ENCODE results near the gene ADGRL3.

ADGRL3 gene

DNA sequence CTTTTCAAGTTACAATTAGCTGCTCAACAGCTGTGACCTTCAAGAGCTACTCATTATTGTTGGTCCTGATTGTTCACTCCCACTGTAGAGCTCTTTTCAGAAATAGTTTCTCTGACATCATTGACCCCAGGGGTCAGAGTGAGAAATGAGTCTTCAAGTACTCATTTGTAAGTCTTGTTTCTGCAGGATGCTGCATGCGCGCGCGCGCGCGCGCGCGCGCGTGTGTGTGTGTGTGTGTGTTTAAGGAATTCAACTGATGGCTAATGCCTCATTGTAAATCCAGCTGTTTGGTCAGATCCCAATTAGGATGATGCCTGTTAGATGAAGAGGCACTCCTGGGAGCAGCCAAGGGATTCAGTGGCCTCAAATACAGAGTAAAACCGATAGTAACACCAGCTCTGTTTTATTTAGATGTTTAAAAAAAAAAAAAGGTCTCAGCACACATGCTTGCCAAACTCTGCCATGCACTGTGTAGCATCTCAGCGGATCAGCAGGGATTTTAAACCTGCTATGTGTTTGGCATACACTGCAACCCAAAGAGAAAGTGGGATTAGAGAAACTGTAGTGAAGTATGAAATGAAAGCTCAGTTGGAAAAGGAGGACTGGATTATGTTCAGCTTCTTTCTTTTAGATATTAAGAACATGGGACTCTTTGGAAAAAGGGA is 332.3 kb downstream of the ADGRL3 start:
- no peaks in the 10 kb centered on the region for H3K27me3 ChIP-seq (ENCODE audit: insufficient read depth, low read depth)
- TF ChIP-seq, protein P1, sequence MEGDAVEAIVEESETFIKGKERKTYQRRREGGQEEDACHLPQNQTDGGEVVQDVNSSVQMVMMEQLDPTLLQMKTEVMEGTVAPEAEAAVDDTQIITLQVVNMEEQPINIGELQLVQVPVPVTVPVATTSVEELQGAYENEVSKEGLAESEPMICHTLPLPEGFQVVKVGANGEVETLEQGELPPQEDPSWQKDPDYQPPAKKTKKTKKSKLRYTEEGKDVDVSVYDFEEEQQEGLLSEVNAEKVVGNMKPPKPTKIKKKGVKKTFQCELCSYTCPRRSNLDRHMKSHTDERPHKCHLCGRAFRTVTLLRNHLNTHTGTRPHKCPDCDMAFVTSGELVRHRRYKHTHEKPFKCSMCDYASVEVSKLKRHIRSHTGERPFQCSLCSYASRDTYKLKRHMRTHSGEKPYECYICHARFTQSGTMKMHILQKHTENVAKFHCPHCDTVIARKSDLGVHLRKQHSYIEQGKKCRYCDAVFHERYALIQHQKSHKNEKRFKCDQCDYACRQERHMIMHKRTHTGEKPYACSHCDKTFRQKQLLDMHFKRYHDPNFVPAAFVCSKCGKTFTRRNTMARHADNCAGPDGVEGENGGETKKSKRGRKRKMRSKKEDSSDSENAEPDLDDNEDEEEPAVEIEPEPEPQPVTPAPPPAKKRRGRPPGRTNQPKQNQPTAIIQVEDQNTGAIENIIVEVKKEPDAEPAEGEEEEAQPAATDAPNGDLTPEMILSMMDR (conservative IDR thresholded peaks at IDR 0.05; ENCODE audit: low read depth, low read length), result no peak
- no peaks in the 10 kb centered on the region for H3K79me2 ChIP-seq (ENCODE audit: insufficient read depth, low read depth)
- H3K4me2 ChIP-seq, result no peak overlapping the region
- H2AFZ ChIP-seq (ENCODE audit: low read depth), result no peak overlapping the region
- H3K9ac ChIP-seq, result no peak overlapping the region
- H3K4me1 ChIP-seq (ENCODE audit: low read depth, poor library complexity, severe bottlenecking), result no peaks in the 10 kb centered on the region
- no peak overlapping the region for H3K4me3 ChIP-seq (IDR thresholded peaks at IDR 0.05; ENCODE audit: insufficient read depth, low read depth, low read length)
- H3K36me3 ChIP-seq (ENCODE audit: insufficient read depth), result no peaks in the 10 kb centered on the region
- no peaks in the 10 kb centered on the region for H4K20me1 ChIP-seq (ENCODE audit: insufficient read depth)
- H3K27ac ChIP-seq, result no peak overlapping the region

DNA sequence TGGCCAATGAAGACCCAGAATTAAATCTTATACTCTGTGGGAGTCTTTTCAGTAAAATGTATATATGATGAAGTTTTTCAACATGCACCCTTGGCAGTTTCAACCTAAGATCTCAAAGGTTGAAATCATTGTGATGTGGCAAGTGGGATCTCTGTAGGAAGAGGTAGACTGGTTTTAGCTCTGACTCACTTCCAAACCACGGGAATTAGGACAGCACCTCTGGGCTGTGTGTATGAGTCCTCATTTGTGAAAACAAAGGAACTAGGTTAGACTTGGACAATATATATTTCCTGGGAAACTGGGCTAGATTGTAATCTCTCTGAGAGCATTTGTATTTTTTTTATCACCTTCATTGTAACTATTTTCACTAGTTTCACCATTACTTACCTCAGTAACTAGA is 333.0 kb downstream of the ADGRL3 start:
- Histone ChIP-seq H3K4me3 (IDR thresholded peaks at IDR 0.05; ENCODE audit: insufficient read depth, low read depth, low read length) (no peak overlapping the region), H3K4me1 (ENCODE audit: low read depth, poor library complexity, severe bottlenecking) (no peaks in the 10 kb centered on the region), H3K4me2 (no peak overlapping the region), H3K36me3 (ENCODE audit: insufficient read depth) (no peaks in the 10 kb centered on the region), H3K79me2 (ENCODE audit: insufficient read depth, low read depth) (no peaks in the 10 kb centered on the region), H2AFZ (ENCODE audit: low read depth) (no peak overlapping the region), H4K20me1 (ENCODE audit: insufficient read depth) (no peaks in the 10 kb centered on the region), H3K27me3 (ENCODE audit: insufficient read depth, low read depth) (no peaks in the 10 kb centered on the region), H3K9ac (no peak overlapping the region), H3K27ac (no peak overlapping the region)
- TF ChIP-seq, protein P1 (conservative IDR thresholded peaks at IDR 0.05; ENCODE audit: low read depth, low read length), result no peak

DNA sequence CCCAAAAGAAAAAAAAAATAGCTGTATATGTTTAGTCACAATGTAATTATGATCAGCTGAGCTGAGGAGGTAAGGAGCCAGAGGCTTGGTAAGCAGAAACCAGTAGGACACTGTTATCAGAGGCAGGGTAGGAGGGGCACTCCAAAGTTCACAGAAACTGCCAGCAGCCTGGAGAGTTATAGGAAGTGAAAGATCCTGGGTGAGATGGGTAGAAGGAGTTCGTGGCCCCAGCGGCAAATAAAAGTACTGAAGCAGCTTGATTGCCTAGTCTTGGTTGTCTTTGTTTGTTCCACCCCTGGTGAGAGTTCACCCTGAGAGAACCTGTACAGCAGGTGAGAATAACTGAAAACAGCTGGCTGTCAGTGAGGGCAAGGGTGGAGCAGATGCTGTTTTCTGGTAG is 340.8 kb downstream of the ADGRL3 start:
- H3K79me2 ChIP-seq (ENCODE audit: insufficient read depth, low read depth), result no peaks in the 10 kb centered on the region
- no peak overlapping the region for H3K4me2 ChIP-seq
- no peak overlapping the region for H3K27ac ChIP-seq
- no peaks in the 10 kb centered on the region for H3K36me3 ChIP-seq (ENCODE audit: insufficient read depth)
- H3K9ac ChIP-seq, result no peak overlapping the region
- TF ChIP-seq, protein P1 (conservative IDR thresholded peaks at IDR 0.05; ENCODE audit: low read depth, low read length), result no peak
- no peaks in the 10 kb centered on the region for H4K20me1 ChIP-seq (ENCODE audit: insufficient read depth)
- no peaks in the 10 kb centered on the region for H3K4me1 ChIP-seq (ENCODE audit: low read depth, poor library complexity, severe bottlenecking)
- no peak overlapping the region for H3K4me3 ChIP-seq (IDR thresholded peaks at IDR 0.05; ENCODE audit: insufficient read depth, low read depth, low read length)
- no peak overlapping the region for H2AFZ ChIP-seq (ENCODE audit: low read depth)
- no peaks in the 10 kb centered on the region for H3K27me3 ChIP-seq (ENCODE audit: insufficient read depth, low read depth)

DNA sequence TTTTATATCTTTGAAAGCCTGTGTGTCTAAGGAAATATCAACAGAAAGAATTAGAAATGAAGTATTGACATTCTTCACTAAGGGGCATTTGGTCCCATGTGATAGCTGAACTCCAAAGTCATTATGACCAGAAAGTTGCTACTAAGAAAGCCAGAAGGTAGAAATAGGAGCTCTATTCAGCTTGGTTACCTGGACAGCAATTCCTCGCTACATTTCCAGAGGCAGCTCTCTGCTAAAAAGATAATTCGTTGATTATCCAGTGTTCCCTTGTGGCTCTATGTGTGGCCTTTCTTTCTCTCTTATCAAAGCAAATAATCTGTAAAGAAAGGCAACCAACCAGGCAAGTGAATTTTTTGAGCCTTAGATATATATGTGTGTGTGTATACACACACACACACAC is 341.3 kb downstream of the ADGRL3 start:
- H2AFZ ChIP-seq (ENCODE audit: low read depth), result no peak overlapping the region

More for the DNA sequence above, 341.3 kb downstream of the ADGRL3 start:
- H3K36me3 ChIP-seq (ENCODE audit: insufficient read depth), result no peaks in the 10 kb centered on the region
- no peak overlapping the region for H3K27ac ChIP-seq
- H3K9ac ChIP-seq, result no peak overlapping the region
- no peaks in the 10 kb centered on the region for H3K79me2 ChIP-seq (ENCODE audit: insufficient read depth, low read depth)
- no peak overlapping the region for H3K4me2 ChIP-seq
- no peaks in the 10 kb centered on the region for H3K27me3 ChIP-seq (ENCODE audit: insufficient read depth, low read depth)
- no peak overlapping the region for H3K4me3 ChIP-seq (IDR thresholded peaks at IDR 0.05; ENCODE audit: insufficient read depth, low read depth, low read length)
- H3K4me1 ChIP-seq (ENCODE audit: low read depth, poor library complexity, severe bottlenecking), result no peaks in the 10 kb centered on the region
- no peaks in the 10 kb centered on the region for H4K20me1 ChIP-seq (ENCODE audit: insufficient read depth)
- TF ChIP-seq, protein P1 (conservative IDR thresholded peaks at IDR 0.05; ENCODE audit: low read depth, low read length), result no peak
